Smooth muscle cell (in vitro differentiated cells): ENCODE results near the gene AMIGO1. TPM values are rescaled to one million over a fixed set of nuclear protein-coding genes. Genes with fewer than 3 reads are reported as not detected.

Experiments used
- DNase-seq: peaks from one replicate; lab custom pipeline; 2025; ENCODE audit not compliant: unreplicated experiment; lab: John Stamatoyannopoulos, UW
- H2AFZ ChIP-seq: fragments of 200-600 bp; sonication (generic); 2 replicates; pipeline ENCODE4 v1.6.0; 2016; ENCODE audit warnings: antibody characterized with exemption, low read depth, mild to moderate bottlenecking
- H3F3A ChIP-seq: fragments of 200-600 bp; sonication (generic); 2 replicates; pipeline ENCODE4 v1.6.0; 2017; ENCODE audit warnings: antibody characterized with exemption, low read depth
- H3K27ac ChIP-seq: fragments of 200-600 bp; sonication (generic); 2 replicates; pipeline ENCODE4 v1.5.1; 2016; ENCODE audit warnings: low read depth, mild to moderate bottlenecking
- H3K27me3 ChIP-seq: fragments of 200-600 bp; sonication (generic); 2 replicates; pipeline ENCODE4 v1.6.1; 2016; ENCODE audit warnings: low read depth, mild to moderate bottlenecking
- H3K36me3 ChIP-seq: fragments of 200-600 bp; sonication (generic); 2 replicates; pipeline ENCODE4 v1.5.1; 2016; ENCODE audit warnings: low read depth
- H3K4me1 ChIP-seq: fragments of 200-600 bp; sonication (generic); 2 replicates; pipeline ENCODE4 v1.5.1; 2016; ENCODE audit warnings: low read depth
- H3K4me2 ChIP-seq: fragments of 200-600 bp; sonication (generic); 2 replicates; pipeline ENCODE4 v1.6.0; 2016; ENCODE audit warnings: mild to moderate bottlenecking
- H3K4me3 ChIP-seq: fragments of 200-600 bp; sonication (generic); 2 replicates; pipeline ENCODE4 v1.5.1; 2016; ENCODE audit warnings: mild to moderate bottlenecking
- H3K79me2 ChIP-seq: fragments of 200-600 bp; sonication (generic); 2 replicates; pipeline ENCODE4 v1.6.0; 2016; ENCODE audit warnings: low read depth, mild to moderate bottlenecking
- H3K9ac ChIP-seq: fragments of 200-600 bp; sonication (generic); 2 replicates; pipeline ENCODE4 v1.6.0; 2016; ENCODE audit warnings: low read depth
- H3K9me3 ChIP-seq: fragments of 200-600 bp; sonication (generic); replicated peaks from 2 replicates; pipeline ENCODE4 v1.5.1; 2016; ENCODE audit warnings: low read depth
- H4K20me1 ChIP-seq: fragments of 200-600 bp; sonication (generic); 2 replicates; pipeline ENCODE4 v1.6.0; 2016; ENCODE audit warnings: low read depth
- WGBS: methylation state at CpG from one replicate; pipeline ENCODE4 v1.1.7; 2016; ENCODE audit warnings: low lambda C conversion rate; 5-methylcytosine and 5-hydroxymethylcytosine counted together
- polyA plus RNA-seq: library from polyadenylated mRNA; unstranded; fragments of >200 nt; fragmentation: Nextera tagmentation; extraction: Ambion mirVana; gene quantifications from 2 replicates; pipeline ENCODE4 v1.2.1, GENCODE V29; 2016
- total RNA-seq: library from RNA; depleted of rRNA; stranded (reverse); fragments of >200 nt; gene quantifications from 2 replicates; pipeline ENCODE4 v1.2.3, GENCODE V29; 2014
- TF ChIP-seq, protein P1 (sequence below): fragments of 200-600 bp; sonication (generic); IDR thresholded peaks from 2 replicates; pipeline ENCODE4 v1.5.1; 2017; ENCODE audit warnings: borderline replicate concordance, mild to moderate bottlenecking, antibody characterized with exemption; ENCODE audit not compliant: insufficient read depth, poor library complexity, severe bottlenecking

AMIGO1 gene, protein sequence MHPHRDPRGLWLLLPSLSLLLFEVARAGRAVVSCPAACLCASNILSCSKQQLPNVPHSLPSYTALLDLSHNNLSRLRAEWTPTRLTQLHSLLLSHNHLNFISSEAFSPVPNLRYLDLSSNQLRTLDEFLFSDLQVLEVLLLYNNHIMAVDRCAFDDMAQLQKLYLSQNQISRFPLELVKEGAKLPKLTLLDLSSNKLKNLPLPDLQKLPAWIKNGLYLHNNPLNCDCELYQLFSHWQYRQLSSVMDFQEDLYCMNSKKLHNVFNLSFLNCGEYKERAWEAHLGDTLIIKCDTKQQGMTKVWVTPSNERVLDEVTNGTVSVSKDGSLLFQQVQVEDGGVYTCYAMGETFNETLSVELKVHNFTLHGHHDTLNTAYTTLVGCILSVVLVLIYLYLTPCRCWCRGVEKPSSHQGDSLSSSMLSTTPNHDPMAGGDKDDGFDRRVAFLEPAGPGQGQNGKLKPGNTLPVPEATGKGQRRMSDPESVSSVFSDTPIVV
- total RNA-seq (0.31 and 0.99 TPM in 2 replicates), polyA plus RNA-seq (0.93 and 1.4 TPM in 2 replicates)

DNA sequence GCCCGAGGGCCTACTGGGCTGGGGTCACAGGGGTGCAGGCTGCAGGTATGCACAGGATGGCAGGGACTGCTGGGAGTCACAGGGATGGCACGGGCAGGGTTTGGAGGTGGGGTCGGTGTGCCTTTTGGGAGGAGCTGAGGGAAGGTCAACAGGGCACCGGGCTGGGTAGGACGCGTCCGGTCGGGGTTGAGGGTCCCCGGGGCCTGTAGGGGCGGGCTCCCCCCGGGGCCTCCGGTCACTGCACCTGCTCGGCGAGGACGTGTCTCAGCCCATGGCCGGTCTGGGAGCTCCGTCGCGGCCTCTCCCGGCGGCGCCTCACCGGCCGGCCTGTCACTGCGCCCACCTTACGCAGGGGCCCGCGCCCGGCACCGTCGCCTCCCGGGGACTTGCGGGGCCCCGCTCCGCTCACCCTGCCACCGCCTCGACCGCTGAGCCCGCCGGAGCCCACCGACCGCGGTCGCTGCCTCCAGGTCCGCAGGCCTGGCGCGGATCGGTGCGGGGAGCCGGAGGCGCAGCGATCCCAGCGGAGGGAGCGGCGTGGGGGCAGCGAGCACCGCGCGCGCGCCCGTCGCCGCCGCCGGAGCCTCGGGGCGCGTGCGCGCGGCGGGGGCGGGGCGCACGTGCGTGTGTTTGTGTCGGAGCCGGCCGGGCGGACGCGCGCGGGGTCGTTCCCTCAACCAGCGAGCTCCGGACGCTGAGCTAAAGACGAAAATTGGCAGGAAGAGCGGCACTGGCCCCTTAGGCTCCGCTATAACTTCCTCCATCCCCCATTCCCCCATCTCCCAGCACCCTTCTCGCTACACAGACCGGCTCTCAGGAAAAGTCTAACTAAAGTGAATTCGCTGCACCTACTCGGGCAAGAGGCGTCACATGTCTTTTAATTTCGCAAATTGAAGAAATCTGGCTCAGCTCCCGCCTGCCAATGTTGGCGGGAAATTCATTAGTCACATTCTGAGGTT lies at the start of gene AMIGO1:
TSS of gene AMIGO1 (minus strand) at position 552 of the 959 bp plus-strand sequence. CDS start 815 bp downstream, outside the sequence.
- under 1% methylated on average over 60 of the region's 100 CpGs for WGBS
- Histone ChIP-seq H2AFZ (peak within 1 kb of the TSS; percentile 58), H3K4me2 (peak within 1 kb of the TSS; percentile 95), H3K9ac (no peak within 1 kb of the TSS), H3K27ac (no peak within 1 kb of the TSS), H3K79me2 (no peaks in the 10 kb centered on the region), H3K9me3 (no peaks in the 10 kb centered on the region), H3K4me3 (peak within 1 kb of the TSS; percentile 64), H3K4me1 (peaks cover 7% of the 10 kb centered on the region), H3F3A (no peaks in the 10 kb centered on the region), H3K36me3 (no peaks in the 10 kb centered on the region), H4K20me1 (no peaks in the 10 kb centered on the region), H3K27me3 (peaks cover 32% of the 10 kb centered on the region)
- no peak for DNase-seq
- TF ChIP-seq, protein P1, sequence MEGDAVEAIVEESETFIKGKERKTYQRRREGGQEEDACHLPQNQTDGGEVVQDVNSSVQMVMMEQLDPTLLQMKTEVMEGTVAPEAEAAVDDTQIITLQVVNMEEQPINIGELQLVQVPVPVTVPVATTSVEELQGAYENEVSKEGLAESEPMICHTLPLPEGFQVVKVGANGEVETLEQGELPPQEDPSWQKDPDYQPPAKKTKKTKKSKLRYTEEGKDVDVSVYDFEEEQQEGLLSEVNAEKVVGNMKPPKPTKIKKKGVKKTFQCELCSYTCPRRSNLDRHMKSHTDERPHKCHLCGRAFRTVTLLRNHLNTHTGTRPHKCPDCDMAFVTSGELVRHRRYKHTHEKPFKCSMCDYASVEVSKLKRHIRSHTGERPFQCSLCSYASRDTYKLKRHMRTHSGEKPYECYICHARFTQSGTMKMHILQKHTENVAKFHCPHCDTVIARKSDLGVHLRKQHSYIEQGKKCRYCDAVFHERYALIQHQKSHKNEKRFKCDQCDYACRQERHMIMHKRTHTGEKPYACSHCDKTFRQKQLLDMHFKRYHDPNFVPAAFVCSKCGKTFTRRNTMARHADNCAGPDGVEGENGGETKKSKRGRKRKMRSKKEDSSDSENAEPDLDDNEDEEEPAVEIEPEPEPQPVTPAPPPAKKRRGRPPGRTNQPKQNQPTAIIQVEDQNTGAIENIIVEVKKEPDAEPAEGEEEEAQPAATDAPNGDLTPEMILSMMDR: no peak

DNA sequence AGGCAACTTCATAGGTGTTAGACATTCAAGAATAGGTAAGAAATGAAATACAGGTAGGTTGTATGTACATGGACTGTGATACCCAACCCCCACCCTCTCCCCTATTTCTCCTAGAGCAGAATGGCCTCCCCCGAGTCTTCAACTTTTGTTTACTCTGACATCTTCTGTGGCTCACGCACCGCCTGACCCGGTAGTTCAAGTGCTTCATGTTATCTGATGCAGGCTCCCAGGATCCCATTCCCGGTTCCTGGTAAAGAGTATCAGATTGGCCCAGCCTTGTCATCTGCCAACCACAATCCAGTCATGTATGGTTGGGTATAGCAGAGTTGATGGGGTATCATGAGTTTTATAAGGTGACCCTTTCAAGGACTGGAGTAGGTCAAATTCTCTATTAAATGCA lies 48.0 kb upstream of the AMIGO1 start:
- peaks cover 100% of the 10 kb centered on the region for H4K20me1 ChIP-seq
- no peak overlapping the region for H2AFZ ChIP-seq
- no peak overlapping the region for H3K4me3 ChIP-seq
- H3K4me1 ChIP-seq: peaks cover 10% of the 10 kb centered on the region
- no peak overlapping the region for H3K27ac ChIP-seq
- H3K27me3 ChIP-seq: no peaks in the 10 kb centered on the region
- TF ChIP-seq, protein P1: no peak
- H3K36me3 ChIP-seq: no peaks in the 10 kb centered on the region
- 98% methylated on average over 5 of the region's 5 CpGs for WGBS
- no peak for DNase-seq
- H3F3A ChIP-seq: peaks cover 7% of the 10 kb centered on the region
- H3K9ac ChIP-seq: no peak overlapping the region
- H3K79me2 ChIP-seq: peaks cover 100% of the 10 kb centered on the region
- no peak overlapping the region for H3K4me2 ChIP-seq
- H3K9me3 ChIP-seq: no peaks in the 10 kb centered on the region

DNA sequence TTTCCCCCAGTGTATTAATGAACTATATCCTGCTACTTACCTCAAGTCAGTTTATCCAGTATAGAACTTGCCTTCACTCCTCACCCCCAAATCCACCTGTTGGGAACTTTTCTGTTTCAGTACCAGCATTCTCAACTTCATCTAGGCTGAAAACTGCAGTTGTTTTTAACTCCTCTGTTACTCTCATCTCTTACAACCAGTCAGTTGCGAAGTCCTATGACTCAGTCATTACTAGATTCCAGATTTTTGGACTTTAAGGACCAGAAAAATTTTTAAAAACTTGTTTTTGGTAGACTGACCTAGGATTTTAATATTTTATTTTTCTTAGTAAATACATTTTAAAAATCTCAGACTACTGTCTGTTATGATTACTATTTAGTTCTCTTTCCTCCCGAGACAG lies 47.0 kb upstream of the AMIGO1 start:
- WGBS: 94% methylated on average over 2 of the region's 2 CpGs
- H2AFZ ChIP-seq: no peak overlapping the region
- no peak for DNase-seq
- peaks cover 4% of the 10 kb centered on the region for H3K4me1 ChIP-seq
- no peaks in the 10 kb centered on the region for H3K27me3 ChIP-seq
- H3F3A ChIP-seq: peaks cover 1% of the 10 kb centered on the region
- no peak overlapping the region for H3K27ac ChIP-seq
- H4K20me1 ChIP-seq: peaks cover 100% of the 10 kb centered on the region
- no peaks in the 10 kb centered on the region for H3K36me3 ChIP-seq
- no peak overlapping the region for H3K4me2 ChIP-seq
- TF ChIP-seq, protein P1: no peak
- H3K79me2 ChIP-seq: peaks cover 100% of the 10 kb centered on the region
- no peaks in the 10 kb centered on the region for H3K9me3 ChIP-seq
- no peak overlapping the region for H3K4me3 ChIP-seq
- no peak overlapping the region for H3K9ac ChIP-seq
